ENCODE results near the gene SLC27A3. TPM values are rescaled to one million over a fixed set of nuclear protein-coding genes. Genes with fewer than 3 reads are reported as not detected.
A peak's percentile ranks its signal among the peaks of the same experiment; 100 is the strongest.

The SLC27A3 gene
- total and polyA plus RNA-seq, 2 of the 8 experiments (the other 6 are each of a cell fraction or from before 2014, with no cell fraction given) = 39.1 to 40.1 TPM

DNA sequence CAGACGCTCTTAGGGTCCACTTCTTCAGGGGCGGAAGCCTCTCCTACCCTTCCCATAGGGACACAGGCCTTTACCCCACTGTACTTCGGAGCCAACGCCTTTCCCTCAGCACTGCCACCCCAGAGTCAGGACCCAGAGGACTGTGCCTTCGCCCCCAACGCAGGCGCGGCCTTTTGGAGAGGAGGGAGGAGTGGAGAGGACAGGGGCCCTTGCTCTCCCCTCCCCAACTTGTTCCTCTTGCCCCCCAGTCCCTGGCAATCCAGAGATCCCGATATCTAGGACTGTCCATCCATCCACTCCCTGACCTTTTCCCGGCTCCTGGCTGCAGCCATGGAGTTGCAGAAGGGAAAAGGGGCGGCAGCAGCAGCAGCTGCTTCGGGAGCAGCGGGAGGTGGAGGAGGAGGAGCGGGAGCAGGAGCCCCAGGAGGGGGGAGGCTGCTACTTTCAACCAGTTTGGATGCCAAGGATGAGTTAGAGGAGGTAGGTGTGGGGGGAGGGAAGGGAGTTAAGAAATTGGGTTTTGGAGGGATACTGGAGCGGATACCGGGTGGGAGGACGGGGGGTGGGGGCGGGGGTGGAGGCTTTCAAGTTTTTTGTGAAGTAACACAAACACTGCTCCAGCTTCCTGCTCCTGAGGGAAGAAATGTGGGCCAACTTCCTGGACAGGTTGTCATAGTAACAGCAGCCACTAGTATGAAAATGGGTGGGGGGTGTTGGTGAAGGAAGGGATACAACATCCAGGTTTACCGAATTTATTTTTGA is 46.7 kb upstream of the SLC27A3 start:
- H2BK20ac ChIP-seq (ENCODE audit: low read length) = 0 out of 2 replicates have a peak overlapping the region, but pooled peaks have one; percentile 48
- H3K4me1 ChIP-seq (replicated peaks in 1 of 4; ENCODE audit: control insufficient read depth in 3 of 4, insufficient read depth in 4 of 4, low read length in 3 of 4) = peaks cover 0 to 11% (median 3%) of the 10 kb centered on the region in 4 experiments; a peak in 6 of 7 replicates
- peaks cover 0 to 28% of the 10 kb centered on the region in 2 experiments; a peak in 2 of 4 replicates for H3K79me2 ChIP-seq (ENCODE audit: control insufficient read depth in 1 of 2, insufficient read depth in 2 of 2, low read length in 2 of 2)
- FAIRE-seq = no peak
- 0 out of 8 replicates have a peak, but pooled peaks cover 0 to 6% (median 2%) of the 10 kb centered on the region in 4 experiments for H3K36me3 ChIP-seq (ENCODE audit: control insufficient read depth in 2 of 4, insufficient read depth in 4 of 4, low read length in 3 of 4)
- H3K4ac ChIP-seq (replicated peaks; ENCODE audit: insufficient read length, low read depth, low read length) = peak overlapping the region; percentile 89
- H3K56ac ChIP-seq (replicated peaks; ENCODE audit: insufficient read length, low read depth, low read length) = peak overlapping the region; percentile 37
- H2AFZ ChIP-seq (ENCODE audit: low read length) = no peak overlapping the region
- H3K79me1 ChIP-seq (ENCODE audit: low read depth, low read length) = no peaks in the 10 kb centered on the region; the same call in 1 of the 2 replicates
- H3K23ac ChIP-seq (ENCODE audit: insufficient read length) = no peak overlapping the region
- H4K8ac ChIP-seq (ENCODE audit: extremely low read depth, insufficient read depth, low read length) = peak overlapping the region; percentile 94; the same call in 1 of the 2 replicates
- H3K4me3 ChIP-seq (ENCODE audit: extremely low read depth in 1 of 4, insufficient read depth in 2 of 4, low read depth in 3 of 4, low read length in 4 of 4) = peak overlapping the region; percentile 78 to 96 (median 86)
- H3K18ac ChIP-seq (ENCODE audit: extremely low read depth, low read length) = peak overlapping the region; percentile 97
- H3K27me3 ChIP-seq (replicated peaks in 1 of 4; ENCODE audit: control insufficient read depth in 3 of 4, extremely low read depth in 1 of 4, insufficient read depth in 3 of 4, low read length in 3 of 4) = no peaks in the 10 kb centered on the region
- H2BK5ac ChIP-seq (ENCODE audit: low read depth, low read length) = peak overlapping the region; percentile 99
- peaks cover 9% of the 10 kb centered on the region for H3K23me2 ChIP-seq (ENCODE audit: low read depth, low read length)
- peak overlapping the region; percentile 79 for H2BK120ac ChIP-seq (replicated peaks; ENCODE audit: low read depth, low read length)
- H4K91ac ChIP-seq (replicated peaks; ENCODE audit: insufficient read length, low read length) = peak overlapping the region; percentile 78
- 4% methylated on average over 17 of the region's 19 CpGs; no CpG with 5 or more reads in 1 of the 2 experiments for WGBS, 2 experiments (ENCODE audit: extremely low coverage in 1 of 2, insufficient coverage in 1 of 2, insufficient read length in 1 of 2, insufficient replicate concordance in 2 of 2, low coverage in 1 of 2, low lambda C conversion rate in 2 of 2, missing lambda C conversion rate in 1 of 2)
- H4K20me1 ChIP-seq (replicated peaks in 1 of 2; ENCODE audit: control insufficient read depth in 1 of 2, insufficient read depth in 2 of 2, low read length in 2 of 2) = no peaks in the 10 kb centered on the region
- peak overlapping the region; percentile 74 to 98 for H3K4me2 ChIP-seq (ENCODE audit: insufficient read depth in 1 of 2, low read depth in 2 of 2, low read length in 2 of 2)
- peak overlapping the region; percentile 72; the same call in 1 of the 2 replicates for H2BK15ac ChIP-seq (ENCODE audit: low read length)
- ChIA-PET POLR2A (ENCODE audit: partially characterized antibody) (interaction anchor here (0.7 to 9.2 kb wide), 11 partner anchors 12 to 263 kb away, joined by 3 to 60 read pairs (median 4); partner anchors contain the start of genes CHTOP, ILF2, NPR1 and RPS27), CTCF (ENCODE audit: partially characterized antibody) (interaction anchor here (1.1 to 2.5 kb wide), 5 partner anchors 8 to 56 kb away, joined by 3 to 12 read pairs (median 8); partner anchors contain the start of gene NPR1)
- H2AK5ac ChIP-seq (ENCODE audit: low read depth, low read length) = peak overlapping the region; percentile 76; the same call in 1 of the 2 replicates
- H2BK12ac ChIP-seq (ENCODE audit: low read depth, low read length) = peak overlapping the region; percentile 75
- H3K27ac ChIP-seq (ENCODE audit: low read depth, low read length) = peak overlapping the region; percentile 88
- H3K14ac ChIP-seq (ENCODE audit: insufficient read length) = no peak overlapping the region
- H3K9ac ChIP-seq (replicated peaks in 1 of 4; ENCODE audit: extremely low read depth in 1 of 4, low read depth in 3 of 4, low read length in 3 of 4) = peak overlapping the region; percentile 82 to 92 (median 88)
- H3K9me3 ChIP-seq (ENCODE audit: insufficient read depth in 2 of 2, low read depth in 1 of 2, low read length in 1 of 2) = no peaks in the 10 kb centered on the region
- H4K5ac ChIP-seq (ENCODE audit: insufficient read length, low read depth, low read length) = peak overlapping the region; percentile 93
- peak in 1 of 2 experiments; percentile 78 for DNase-seq (ENCODE audit: low read depth in 1 of 2, low spot score in 2 of 2)
- TF ChIP-seq PHF8 (conservative IDR thresholded peaks at IDR 0.05; ENCODE audit: low read depth, low read length) (peak; percentile 43; the same call in 1 of the 2 replicates), SP1 (IDR thresholded peaks at IDR 0.05; ENCODE audit: low read depth, low read length) (peak; percentile 43; the same call in 1 of the 2 replicates), RFX5 (IDR thresholded peaks at IDR 0.05; ENCODE audit: borderline replicate concordance, low read depth, low read length) (0 out of 2 replicates have a peak, but pooled peaks have one; percentile 16), EP300 (IDR thresholded peaks at IDR 0.05; ENCODE audit: borderline replicate concordance in 1 of 2, low read depth in 2 of 2, low read length in 2 of 2) (no peak), BCL11A (IDR thresholded peaks at IDR 0.05; ENCODE audit: low read depth in 2 of 2, low read length in 2 of 2) (no peak), E2F6 (IDR thresholded peaks at IDR 0.05) (no peak), YY1 (IDR thresholded peaks at IDR 0.05; ENCODE audit: low read depth, low read length) (peak; percentile 48), SIN3A (conservative IDR thresholded peaks at IDR 0.05 in 1 of 2, IDR thresholded peaks at IDR 0.05 in 1 of 2; ENCODE audit: low read depth in 1 of 2, low read length in 2 of 2) (peak; percentile 21 to 86; a peak in 2 of 4 replicates)

All from H1 (cell line).